IMR-90 (cell line): ENCODE results near the gene CCDC40.

Experiments used
- CEBPB ChIP-seq: IDR thresholded peaks from 2 replicates; pipeline ENCODE4 v1.6.1; 2012; ENCODE audit warnings: low read depth, low read length, improper control_type of control experiment
- CTCF ChIP-seq: conservative IDR thresholded peaks from 2 replicates; pipeline ENCODE4 v1.5.1; 2012; ENCODE audit warnings: mild to moderate bottlenecking, low read depth, low read length, improper control_type of control experiment
- ELK1 ChIP-seq: fragments of 150-350 bp; IDR thresholded peaks from 2 replicates; pipeline ENCODE4 v1.6.1; 2016; ENCODE audit warnings: low read depth, mild to moderate bottlenecking, low read length, moderate library complexity, borderline replicate concordance
- MAFK ChIP-seq: IDR thresholded peaks from 2 replicates; pipeline ENCODE4 v1.6.1; 2012; ENCODE audit warnings: low read depth, low read length, improper control_type of control experiment
- NFE2L2 ChIP-seq: fragments of 150-350 bp; IDR thresholded peaks from 2 replicates; pipeline ENCODE4 v1.6.1; 2016; ENCODE audit warnings: low read depth, mild to moderate bottlenecking, low read length
- RAD21 ChIP-seq: IDR thresholded peaks from 2 replicates; pipeline ENCODE4 v1.6.1; 2012; ENCODE audit warnings: low read length, improper control_type of control experiment
- RCOR1 ChIP-seq: IDR thresholded peaks from 2 replicates; pipeline ENCODE4 v1.6.1; 2012; ENCODE audit warnings: mild to moderate bottlenecking, low read length, improper control_type of control experiment; ENCODE audit not compliant: insufficient replicate concordance
- RFX5 ChIP-seq: IDR thresholded peaks from 2 replicates; pipeline ENCODE4 v1.8.0; 2012; ENCODE audit warnings: low read depth, mild to moderate bottlenecking, low read length, moderate library complexity

GRCh38 chr17:80071116-80071841 is 34.8 kb downstream of the CCDC40 start:
- TF ChIP-seq CTCF (no peak), RFX5 (no peak), RCOR1 (no peak), NFE2L2 (no peak), ELK1 (no peak), MAFK (no peak), RAD21 (no peak), CEBPB (no peak)
